HL-60/S4 (cell line): Measurements from ENCODE around the gene A1CF.

ENCODE experiments used
- in situ Hi-C: fragments of 300-500 bp; cut with MboI; formaldehyde crosslinking; loops from 2 replicates; pipeline ENCODE4 v1.14.3; 2022; ENCODE audit warnings: low sequenced_read_pairs

A1CF gene

DNA sequence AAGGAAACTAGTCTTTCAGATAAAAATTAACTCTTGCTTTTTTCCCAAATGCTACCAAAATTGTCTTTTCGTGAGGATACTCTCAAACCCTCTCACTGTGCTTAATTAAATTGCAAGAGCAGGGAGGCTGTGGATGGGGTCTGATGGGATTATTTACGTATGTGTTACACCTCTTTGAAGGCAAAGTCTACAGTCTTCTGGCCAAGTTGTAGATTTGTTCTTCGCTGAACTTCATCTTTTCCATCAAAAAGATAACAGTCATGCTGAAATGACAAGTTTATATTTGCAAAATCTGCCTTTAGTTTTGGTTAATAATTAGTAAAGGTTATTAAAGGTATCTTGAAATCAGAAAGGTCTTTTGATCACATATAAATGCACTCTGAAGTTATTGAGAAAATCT, 22.7 kb downstream of the A1CF start:
- in situ Hi-C loops, result no loop called here

DNA sequence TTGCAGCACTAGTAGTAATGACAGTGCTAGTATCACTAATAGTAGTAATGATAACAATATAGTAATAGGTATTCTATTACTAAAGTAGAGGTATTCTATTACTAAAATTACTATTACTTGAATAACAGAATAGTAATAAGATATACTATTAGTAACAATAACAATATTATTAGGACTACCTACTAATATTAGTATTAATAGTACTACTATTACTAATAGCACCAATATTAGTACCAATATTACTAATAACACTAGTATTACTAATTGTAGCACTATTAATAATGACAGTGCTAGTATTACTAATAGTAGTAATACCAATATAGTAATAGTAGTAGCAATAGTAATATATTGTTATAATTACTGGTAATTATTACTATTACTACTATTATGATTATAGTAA, 24.1 kb downstream of the A1CF start:
- in situ Hi-C loops, result no loop called here

DNA sequence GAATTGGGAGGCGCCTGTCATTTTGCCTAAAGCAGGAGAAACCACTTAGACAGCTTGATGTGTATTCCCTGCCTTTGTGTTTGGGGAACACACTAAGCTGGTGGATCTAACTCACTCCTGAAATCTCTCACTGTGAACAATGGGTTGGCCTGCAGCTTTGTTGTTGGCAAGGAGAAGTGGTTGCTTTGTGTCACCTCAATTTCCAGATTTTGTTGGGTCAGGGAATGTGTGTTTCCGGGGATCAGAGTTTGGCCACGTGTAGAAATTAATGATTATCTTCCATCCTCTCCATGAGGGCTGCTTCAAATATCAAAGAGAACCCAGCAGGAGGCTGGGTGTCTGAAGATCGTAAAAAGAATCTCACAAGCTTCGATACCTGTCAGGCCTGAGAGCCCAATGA, 27.8 kb downstream of the A1CF start:
- in situ Hi-C loops, result no loop called here

DNA sequence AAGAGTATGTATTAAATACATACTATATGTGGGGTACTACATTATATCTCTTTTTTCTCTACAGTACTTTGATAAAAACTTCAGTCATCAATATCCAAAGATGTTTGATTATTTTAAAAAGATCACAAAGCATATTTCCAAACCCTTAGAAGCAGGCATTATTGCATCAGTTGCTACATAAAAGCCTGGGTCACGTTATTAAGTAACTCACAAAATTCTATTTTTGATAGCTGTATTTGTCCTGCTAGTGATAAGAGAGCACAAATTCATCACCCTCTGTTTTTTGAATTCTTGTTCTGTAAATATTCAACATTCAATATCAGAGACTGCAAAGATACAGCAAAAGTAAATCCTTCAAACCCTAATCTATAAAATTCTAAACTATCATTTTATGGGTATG, 30.0 kb downstream of the A1CF start:
- in situ Hi-C loops, result no loop called here

DNA sequence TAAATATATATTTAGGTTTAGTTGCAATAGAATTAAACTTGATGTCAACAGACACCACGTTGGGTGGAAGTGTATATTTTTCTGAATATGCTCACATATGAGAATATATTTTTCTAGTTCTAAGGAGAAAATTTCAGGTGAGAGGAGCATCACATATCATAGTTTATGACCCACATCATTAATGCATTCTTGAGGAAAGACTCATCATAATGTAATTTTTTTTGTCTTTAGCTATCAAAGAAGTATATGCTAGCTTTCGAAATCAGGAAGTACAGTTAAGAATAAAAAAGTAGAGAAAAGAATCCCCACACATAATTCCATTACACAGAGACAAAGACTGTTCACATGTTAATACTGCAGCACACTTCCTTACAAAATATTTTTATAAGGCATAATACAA, 30.4 kb downstream of the A1CF start:
- in situ Hi-C loops, result no loop called here

DNA sequence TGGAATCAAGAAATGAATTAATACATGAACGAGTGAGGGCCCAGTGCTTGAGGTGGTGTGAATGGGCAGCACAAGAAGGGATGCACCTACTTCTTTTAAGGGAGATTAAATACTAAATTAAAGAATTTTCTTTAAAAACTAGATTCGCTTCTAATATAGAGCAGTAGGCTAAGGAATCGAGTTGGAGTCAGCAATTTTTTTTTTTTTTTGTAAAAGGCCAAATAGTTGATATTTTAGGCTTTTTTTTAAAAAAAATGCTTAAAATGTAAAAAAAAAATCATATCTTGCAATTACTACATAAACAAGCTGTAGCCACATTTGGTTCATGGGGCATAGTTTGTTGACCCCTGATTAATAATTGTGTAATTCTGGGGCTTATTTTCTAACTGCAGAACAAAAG, 31.9 kb downstream of the A1CF start:
- in situ Hi-C loops, result no loop called here

DNA sequence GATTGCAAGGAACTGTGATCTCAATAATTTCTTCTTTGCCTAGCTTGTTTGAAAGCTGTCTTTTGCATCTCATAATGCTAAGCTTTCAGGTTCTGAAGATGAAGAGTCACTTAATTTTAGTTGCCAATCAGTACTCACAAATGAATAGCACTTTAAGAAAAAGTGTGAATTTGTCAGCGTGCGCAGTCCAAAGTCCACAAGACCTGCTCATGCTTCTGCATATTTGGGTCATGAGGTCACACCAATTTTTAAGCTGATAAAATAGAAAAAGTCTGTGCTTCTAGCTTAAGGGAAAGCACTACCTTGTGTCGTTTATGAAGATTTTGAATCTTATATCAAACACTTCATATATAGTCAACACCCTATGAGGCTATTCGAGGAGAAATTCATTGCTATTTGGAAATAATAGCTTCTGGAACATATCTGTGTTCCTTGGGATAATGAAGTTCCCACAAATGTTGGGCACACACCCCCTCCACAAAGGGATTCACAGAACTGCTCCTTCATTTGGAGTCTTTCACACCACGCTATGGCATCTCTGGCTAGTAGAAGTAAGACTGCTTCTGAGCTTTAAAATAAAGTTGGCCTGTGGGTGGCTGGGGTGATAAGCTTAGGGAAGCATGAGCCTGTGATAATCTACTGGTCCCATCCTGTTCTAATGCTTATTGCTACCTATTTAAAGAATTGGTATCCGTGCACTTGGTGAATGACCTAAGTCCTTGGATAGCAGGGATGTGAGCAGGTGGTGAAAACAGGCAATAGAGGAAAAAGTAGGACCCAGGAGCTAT, 33.3 kb downstream of the A1CF start:
- in situ Hi-C loops, result no loop called here

DNA sequence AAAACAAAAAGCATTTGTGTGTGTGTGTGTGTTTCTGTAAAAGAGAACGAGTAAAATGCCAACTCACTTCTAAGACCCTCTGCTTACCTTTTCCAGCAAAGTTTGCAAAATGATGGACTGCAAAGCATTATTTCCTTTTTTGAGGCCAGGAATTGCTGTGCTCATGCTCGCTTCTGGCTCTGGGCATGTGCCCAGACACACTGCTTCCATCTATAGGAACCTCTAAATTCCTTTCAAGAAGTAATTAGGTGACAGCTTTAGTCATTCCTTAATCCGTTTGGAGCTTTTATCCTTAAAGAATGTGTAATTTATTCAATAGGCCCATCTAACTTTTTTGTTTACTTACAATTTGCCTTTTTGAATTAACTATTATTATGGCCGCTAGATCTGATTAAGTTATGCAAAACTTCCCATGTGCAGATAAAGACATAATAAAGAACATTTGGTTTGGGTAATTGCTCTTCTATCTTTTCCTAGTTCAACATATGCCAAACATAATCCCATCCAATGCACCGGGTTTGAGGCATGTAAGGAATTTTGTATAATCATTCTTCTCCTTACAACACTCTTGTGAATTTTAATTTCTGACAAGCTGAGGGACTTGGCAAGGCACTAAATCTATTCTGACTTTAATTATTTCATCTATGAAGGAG, 34.7 kb downstream of the A1CF start:
- in situ Hi-C loops, result no loop called here

DNA sequence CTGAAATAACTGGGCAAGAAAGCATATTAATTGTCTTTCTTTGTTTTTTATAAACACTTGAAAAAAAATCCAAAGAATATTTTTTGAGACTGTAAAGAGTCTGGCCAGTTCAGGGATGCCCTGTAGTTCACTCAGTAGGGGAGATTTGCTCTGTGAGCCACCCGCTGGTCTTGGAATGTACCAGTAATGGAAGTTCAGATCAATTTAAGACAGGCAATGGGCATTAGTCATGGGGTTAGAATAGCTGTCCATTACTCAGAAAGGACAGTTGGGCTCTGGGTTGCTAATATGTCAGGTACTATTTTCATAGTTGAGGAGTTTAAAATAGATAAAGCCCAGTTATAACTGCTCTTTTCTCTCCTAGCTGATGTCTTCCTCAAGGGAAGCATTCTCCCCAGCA, 38.7 kb downstream of the A1CF start:
- in situ Hi-C loops, result no loop called here

DNA sequence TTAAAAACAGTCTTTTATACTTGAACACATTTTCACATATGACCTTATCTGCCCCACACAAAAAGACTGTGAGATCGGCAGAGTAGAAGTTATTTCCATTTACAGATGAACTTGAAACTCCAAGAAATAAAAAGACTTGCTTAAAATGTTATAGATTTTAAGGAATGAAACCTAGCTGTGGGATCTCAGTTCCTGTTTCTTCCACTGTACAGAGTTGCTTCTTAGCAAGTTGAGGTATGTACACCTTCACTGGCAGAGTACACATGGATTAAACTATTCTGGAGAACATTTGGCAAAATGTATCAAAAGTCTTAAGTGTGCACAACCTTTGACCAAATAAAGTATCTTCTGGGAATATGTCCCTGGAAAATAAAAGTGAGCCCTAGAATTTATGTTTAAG, 48.3 kb downstream of the A1CF start:
- in situ Hi-C loops, result no loop called here

DNA sequence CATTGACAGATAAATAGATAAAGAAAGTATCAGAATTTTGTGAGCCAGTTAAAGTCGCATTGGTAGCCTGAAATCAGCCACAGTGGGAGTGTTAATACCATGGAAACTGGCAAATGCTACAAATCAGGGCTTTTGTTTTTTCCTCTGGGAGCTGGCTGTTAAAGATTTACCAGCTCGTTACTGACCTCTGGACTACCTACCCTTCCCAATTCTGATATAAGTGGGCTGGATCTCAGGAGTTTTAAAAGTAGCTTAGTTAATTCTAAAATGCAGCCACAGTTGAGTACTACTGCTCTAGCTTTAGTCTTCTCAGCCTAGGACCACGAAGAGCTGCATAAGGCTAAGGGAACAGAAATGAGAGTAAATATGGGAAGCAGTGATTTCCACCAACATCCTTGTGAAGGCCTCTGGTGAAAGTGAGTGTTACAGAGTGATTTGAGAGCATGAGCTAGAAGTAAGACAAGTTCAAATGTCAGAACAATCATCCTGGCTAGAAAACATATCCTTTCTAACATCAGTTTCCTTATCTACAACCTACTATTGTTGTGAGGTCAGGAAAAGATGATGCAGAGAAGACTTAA, 53.2 kb downstream of the A1CF start:
- in situ Hi-C loops, result no loop called here

DNA sequence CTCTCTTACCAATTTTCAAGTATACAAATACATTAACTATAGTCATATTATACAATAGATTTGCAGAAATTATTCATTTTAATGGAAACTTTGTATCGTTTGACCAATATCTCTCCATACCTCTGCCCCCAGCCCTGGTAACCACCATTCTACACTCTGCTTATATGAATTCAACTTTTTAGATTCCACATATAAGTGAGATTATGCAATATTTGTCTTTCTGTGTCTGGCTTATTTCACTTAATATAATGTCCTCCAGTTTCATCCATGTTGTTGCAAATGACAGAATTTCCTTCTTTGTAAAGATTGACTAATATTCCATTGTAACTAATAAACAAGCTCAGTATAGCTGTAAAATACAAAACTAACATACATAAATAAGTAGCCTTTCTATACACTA, 55.4 kb downstream of the A1CF start:
- in situ Hi-C loops, result no loop called here

DNA sequence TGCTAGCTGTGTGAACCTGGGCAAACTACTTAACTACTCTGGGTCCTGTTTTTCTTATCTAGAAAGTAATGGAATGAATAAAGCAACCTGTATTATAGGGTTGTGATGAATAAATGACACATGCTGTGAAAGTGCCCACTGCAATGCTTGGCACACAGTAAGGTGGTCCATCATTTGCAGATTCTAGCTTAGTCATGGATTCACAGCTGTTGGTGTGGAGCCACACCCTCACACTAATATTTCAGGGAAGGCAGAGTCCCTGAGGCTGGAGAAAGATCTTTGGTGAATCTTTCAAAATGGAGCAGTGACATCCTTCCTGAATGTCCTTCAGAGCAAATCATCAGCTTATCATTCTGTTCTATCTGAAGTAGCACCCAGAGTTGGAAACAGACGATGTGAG, 60.6 kb downstream of the A1CF start:
- in situ Hi-C loops, result no loop called here

DNA sequence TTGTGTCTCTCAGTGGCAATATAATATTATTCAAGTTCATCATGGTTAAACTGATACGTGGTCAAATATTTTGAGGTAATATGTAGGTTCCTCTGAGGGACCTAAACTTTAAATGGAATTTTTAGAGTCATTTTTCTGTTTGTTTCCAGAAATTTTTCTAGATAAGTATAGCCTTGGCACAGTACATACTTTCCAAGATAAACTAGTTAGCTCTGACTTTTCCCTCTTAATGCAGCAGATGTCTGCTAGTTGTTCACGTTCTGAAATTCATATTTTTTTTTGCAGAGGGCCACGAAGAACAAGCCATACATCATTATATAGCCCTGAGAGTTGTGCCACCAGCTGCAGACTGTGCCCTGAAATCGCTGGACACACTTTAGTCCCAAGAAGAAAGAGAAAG, 61.6 kb downstream of the A1CF start:
- in situ Hi-C loops, result no loop called here

DNA sequence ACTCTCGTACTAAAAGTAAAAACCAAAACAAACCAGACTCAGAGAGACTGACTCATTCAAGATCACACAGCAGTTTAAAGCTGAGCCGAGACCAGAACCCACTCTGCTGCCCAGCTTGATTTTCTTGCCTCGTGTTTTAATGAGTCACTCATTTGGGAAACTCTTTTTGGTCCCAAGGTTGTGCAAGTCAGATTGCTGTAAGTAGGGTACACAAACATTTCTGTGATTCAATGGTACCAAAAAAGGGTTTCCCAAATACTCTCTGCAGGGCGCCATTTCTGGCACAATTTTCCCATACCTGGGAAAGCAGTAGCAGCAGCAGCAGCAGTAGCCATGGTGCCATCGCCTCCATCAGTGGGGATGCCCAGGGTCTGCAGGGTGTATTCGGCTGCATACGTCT, 75.8 kb downstream of the A1CF start:
- in situ Hi-C loops, result no loop called here

DNA sequence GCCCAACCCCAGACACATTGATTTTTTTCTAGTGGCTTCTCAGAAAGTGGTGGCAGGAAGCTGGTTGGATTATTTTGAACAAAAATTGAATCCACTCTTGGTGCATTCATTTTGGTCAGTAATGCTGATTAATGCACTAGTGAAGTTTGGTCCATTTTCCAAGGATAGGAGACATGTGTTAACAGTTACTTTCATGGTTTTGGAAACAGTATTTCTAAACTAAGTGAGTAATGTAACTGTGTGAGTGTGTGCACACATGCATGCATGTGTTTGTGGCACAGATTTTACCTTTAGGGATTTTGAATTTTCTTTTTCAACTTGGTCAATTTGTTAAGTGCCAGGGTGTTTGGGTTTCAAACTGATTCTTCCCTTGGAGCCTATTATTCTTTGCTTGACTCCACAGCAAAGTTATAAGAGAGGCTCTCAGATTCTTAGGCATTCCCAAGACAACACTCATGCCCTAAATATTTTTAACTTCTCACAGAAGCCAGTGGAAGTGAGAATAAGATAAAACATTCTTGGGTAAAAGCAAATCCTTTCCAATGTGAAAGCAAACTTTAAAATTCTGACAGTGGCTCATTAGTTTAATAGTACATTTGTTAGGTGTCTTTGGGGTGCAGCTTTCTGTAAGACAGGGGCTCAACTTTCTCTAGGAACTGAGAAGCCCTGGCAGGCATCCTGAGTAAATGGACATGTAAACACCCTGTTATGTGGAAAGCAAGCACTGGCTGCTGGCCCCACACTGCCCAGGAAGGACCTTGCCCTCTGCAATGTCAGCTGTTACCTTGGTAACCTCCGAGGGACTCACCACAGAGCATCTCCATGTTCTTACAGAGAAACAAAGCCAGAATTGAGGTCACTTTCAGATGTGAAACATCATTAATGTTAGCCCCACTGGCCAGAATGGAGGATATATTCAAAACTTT, 77.3 kb downstream of the A1CF start:
- in situ Hi-C loops, result no loop called here

DNA sequence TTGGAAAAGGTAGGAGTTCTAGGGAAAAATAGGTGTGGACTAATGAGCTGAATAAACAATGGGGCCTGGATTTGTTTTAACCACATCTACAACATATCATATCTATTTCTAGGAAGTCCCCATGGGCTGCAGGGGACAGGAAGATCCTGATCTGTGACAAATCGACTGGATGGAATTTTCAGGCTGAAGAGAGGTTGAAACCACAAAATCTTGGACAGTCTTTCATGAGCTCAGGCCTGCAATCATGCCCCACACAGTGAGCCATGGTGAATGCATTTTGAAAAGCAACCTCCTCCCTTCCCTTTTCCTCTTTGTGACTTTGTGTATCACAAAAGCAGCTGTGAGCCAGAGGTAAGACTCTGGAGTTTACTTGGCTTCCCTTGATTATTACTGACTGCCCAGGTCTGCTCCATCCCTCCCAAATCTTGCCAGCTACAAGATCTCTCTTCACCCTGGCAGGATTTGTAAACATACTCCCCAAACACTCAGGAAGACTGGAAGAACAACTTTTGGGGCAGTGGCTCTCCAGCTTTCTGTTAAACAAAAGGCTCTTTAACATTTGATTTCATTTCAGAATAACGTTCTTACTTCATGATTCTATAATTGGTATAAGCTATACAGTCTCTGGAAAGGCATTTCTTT, 79.3 kb downstream of the A1CF start:
- in situ Hi-C loops, result no loop called here

DNA sequence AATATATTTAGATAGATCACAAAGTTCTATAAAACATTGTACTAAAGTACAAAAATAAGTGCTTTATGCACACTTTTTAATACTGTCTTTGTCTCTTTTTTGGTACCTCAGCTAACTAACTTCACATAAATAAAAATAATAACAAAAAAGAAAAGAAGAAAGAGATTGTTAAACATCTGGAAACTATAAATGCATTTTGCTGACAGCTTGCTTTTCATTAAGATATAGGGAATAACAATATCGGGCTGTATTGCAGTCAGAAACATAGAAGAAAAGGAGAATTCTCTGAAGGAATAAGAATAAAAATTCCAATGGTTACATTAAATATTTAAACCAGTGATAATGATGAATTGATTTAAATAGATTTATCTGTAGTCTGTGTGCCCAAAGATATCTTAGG, 85.8 kb downstream of the A1CF start:
- in situ Hi-C loops, result no loop called here

DNA sequence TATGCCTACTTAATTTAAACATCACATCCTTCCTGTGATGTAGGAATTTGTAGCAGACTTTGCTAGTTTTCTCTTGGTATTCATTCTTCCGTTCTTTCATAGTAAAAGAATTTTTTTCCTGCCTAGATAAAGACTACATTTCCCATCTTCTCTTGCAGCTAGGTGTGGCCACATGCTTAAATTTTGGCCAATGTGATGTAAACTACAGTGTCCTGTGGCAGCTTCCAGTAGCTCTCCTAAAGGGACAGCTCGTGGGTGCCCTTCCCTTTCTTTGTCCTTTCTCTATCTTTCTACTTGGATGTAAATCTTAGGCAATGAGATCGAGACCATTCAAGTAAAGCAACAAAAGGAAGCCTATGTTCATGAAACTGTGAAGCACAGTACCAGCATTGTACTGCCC, 87.1 kb downstream of the A1CF start:
- in situ Hi-C loops, result no loop called here

DNA sequence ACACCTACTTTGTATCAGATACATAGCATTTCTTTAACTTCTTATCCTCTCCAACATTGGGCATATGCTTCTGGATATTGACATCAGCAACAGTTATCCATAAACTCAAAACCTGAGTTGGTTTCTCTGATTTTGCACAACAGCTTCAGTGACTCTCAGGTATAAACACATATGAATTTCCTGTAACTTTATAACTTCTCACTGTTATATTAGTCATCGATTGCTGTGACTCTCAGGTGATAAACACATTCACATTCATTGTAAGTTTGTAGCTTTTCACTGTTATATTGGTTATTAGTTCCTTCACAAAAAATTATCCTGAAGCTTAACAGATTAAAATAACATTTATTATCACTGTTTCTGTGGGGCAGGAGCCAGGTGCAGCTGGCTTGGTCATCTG, 88.7 kb downstream of the A1CF start:
- in situ Hi-C loops, result no loop called here

DNA sequence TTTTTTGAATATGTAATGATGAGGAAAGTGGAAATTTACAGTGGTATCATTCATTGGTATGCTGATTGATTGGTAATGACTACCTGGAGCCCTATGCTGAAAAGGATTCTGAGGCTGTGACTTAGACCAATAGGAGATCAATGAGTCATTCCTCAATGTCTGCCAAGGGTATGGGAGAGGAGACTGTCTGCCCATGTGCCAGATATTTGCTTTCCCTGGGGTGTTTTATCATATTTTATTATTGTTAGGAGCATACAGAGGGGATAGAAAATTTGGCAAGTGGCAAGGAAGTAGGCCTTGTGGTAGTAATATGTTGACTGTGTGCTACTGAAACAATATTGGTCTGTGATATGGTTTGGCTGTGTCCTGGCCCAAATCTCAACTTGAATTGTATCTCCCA, 90.9 kb downstream of the A1CF start:
- in situ Hi-C loops, result no loop called here
